A673 (cell line): ENCODE data around the gene AP2M1. TPM values are rescaled to one million over a fixed set of nuclear protein-coding genes. Genes with fewer than 3 reads are reported as not detected.

Source experiments
- BruUV-seq: library from RNA; stranded (reverse); fragments of 400-500 nt; replicated peaks from 2 replicates; lab custom pipeline; 2021; lab: Mats Ljungman, UMichigan
- CTCF ChIA-PET: fragments of 300-600 bp; sonication (Branson Sonifier 250); formaldehyde crosslinking; loops from one replicate; lab custom pipeline; 2022; ENCODE audit warnings: antibody characterized with exemption; lab: Charles Lee
- POLR2A ChIA-PET: fragments of 300-600 bp; sonication (Branson Sonifier 250); formaldehyde crosslinking; loops from one replicate; lab custom pipeline; 2022; ENCODE audit warnings: antibody characterized with exemption; ENCODE audit not compliant: low non-redundant PET; lab: Charles Lee
- DNase-seq: peaks from one replicate; pipeline ENCODE4 v3.0.0-alpha.2; 2015; ENCODE audit warnings: low spot score
- H3K27ac ChIP-seq: fragments of 200-600 bp; sonication (generic); 2 replicates; pipeline ENCODE4 v1.5.1; 2016; ENCODE audit warnings: mixed run types, low read depth, mild to moderate bottlenecking, mixed read lengths, antibody characterized with exemption, low read length; ENCODE audit not compliant: poor library complexity, severe bottlenecking
- H3K27me3 ChIP-seq: fragments of 200-600 bp; sonication (generic); replicated peaks from 2 replicates; pipeline ENCODE4 v1.6.1; 2017; ENCODE audit warnings: mixed run types, low read depth, mild to moderate bottlenecking, mixed read lengths, antibody characterized with exemption, low read length; ENCODE audit not compliant: insufficient read depth, poor library complexity
- H3K36me3 ChIP-seq: fragments of 200-600 bp; sonication (generic); 2 replicates; pipeline ENCODE4 v1.6.1; 2016; ENCODE audit warnings: mixed run types, mild to moderate bottlenecking, mixed read lengths, antibody characterized with exemption, low read length; ENCODE audit not compliant: insufficient read depth, poor library complexity, severe bottlenecking
- H3K4me1 ChIP-seq: fragments of 200-600 bp; sonication (generic); 2 replicates; pipeline ENCODE4 v1.6.1; 2017; ENCODE audit warnings: mixed run types, mild to moderate bottlenecking, mixed read lengths, antibody characterized with exemption, low read length; ENCODE audit not compliant: insufficient read depth, poor library complexity, severe bottlenecking
- H3K4me3 ChIP-seq: fragments of 200-600 bp; sonication (generic); 2 replicates; pipeline ENCODE4 v1.5.1; 2016; ENCODE audit warnings: low read depth, mixed run types, mild to moderate bottlenecking, mixed read lengths, low read length; ENCODE audit not compliant: poor library complexity, severe bottlenecking
- H3K9me3 ChIP-seq: fragments of 200-600 bp; sonication (generic); 2 replicates; pipeline ENCODE4 v1.6.1; 2016; ENCODE audit warnings: mixed run types, low read depth, mild to moderate bottlenecking, mixed read lengths, antibody characterized with exemption, low read length; ENCODE audit not compliant: poor library complexity, severe bottlenecking
- CTCF ChIP-seq: fragments of 300-800, 200-600 bp; sonication (generic); conservative IDR thresholded peaks from 2 replicates; pipeline ENCODE4 v1.5.1; 2017; ENCODE audit warnings: low read depth, mild to moderate bottlenecking, antibody characterized with exemption, low read length, moderate library complexity, mixed read lengths
- EZH2 ChIP-seq: fragments of 200-600 bp; sonication (generic); IDR thresholded peaks from 2 replicates; pipeline ENCODE4 v1.6.1; 2017; ENCODE audit warnings: borderline replicate concordance, low read depth, mild to moderate bottlenecking, mixed read lengths, antibody characterized with exemption, low read length; ENCODE audit not compliant: poor library complexity, severe bottlenecking
- intact Hi-C: fragments of 100-400 bp; cut with micrococcal nuclease; formaldehyde crosslinking; loops from one replicate; pipeline ENCODE4 v1.10.0; 2022; ENCODE audit not compliant: unreplicated experiment
- total RNA-seq: library from RNA; stranded (reverse); gene quantifications from 2 replicates; pipeline ENCODE4 v1.2.3, GENCODE V29; 2021

AP2M1 gene
- total RNA-seq, 1 experiment from 2014 or later, result 419 TPM

- Histone ChIP-seq H3K36me3 (peaks cover 32% of the 10 kb centered on the region), H3K9me3 (no peaks in the 10 kb centered on the region), H3K4me1 (no peaks in the 10 kb centered on the region), H3K4me3 (no peak overlapping the region), H3K27ac (no peak overlapping the region), H3K27me3 (no peaks in the 10 kb centered on the region)
- BruUV-seq, result no TSS peak
- intact Hi-C loops, result no loop called here
- ChIA-PET CTCF (interaction anchor here (0.5 kb wide), 1 partner anchor 22 kb away, joined by 5 read pairs; no protein-coding TSS in a partner anchor), POLR2A (no interaction called here)
- TF ChIP-seq CTCF (no peak), EZH2 (no peak)
- DNase-seq, result no peak
These were observed 21.9 kb downstream of the AP2M1 start for GRCh38 chr3:184196536-184196935.

- no peak for TF ChIP-seq CTCF
- no peak for TF ChIP-seq EZH2
These were observed 23.9 kb downstream of the AP2M1 start for GRCh38 chr3:184198509-184198908.

GRCh38 chr3:184200825-184201224 lies 26.2 kb downstream of the AP2M1 start:
- TF ChIP-seq EZH2 (no peak), CTCF (no peak)
- no peaks in the 10 kb centered on the region for H3K36me3 ChIP-seq
- intact Hi-C loops, result no loop called here
- no TSS peak for BruUV-seq
- H3K4me1 ChIP-seq, result no peaks in the 10 kb centered on the region
- no peak for DNase-seq
- POLR2A ChIA-PET, result interaction anchor here (0.6 kb wide), 1 partner anchor 28 kb away, joined by 3 read pairs; no protein-coding TSS in a partner anchor
- H3K4me3 ChIP-seq, result no peak overlapping the region
- H3K9me3 ChIP-seq, result no peaks in the 10 kb centered on the region
- CTCF ChIA-PET, result no interaction called here
- no peaks in the 10 kb centered on the region for H3K27me3 ChIP-seq
- H3K27ac ChIP-seq, result no peak overlapping the region

More at GRCh38 chr3:184198509-184198908, 23.9 kb downstream of the AP2M1 start:
- Histone ChIP-seq H3K36me3 (peaks cover 12% of the 10 kb centered on the region), H3K27me3 (no peaks in the 10 kb centered on the region), H3K27ac (no peak overlapping the region), H3K4me1 (no peaks in the 10 kb centered on the region), H3K4me3 (no peak overlapping the region), H3K9me3 (no peaks in the 10 kb centered on the region)
- intact Hi-C loops, result no loop called here
- no peak for DNase-seq
- no TSS peak for BruUV-seq
- ChIA-PET CTCF (interaction anchor here (0.6 kb wide), 1 partner anchor 824 kb away, joined by 4 read pairs; no protein-coding TSS in a partner anchor), POLR2A (no interaction called here)
